Breast epithelium (tissue), 3 donors: Measurements from ENCODE around the gene ADD3.

Source experiments
- POLR2A ChIP-seq: fragments of 450-650 bp; IDR thresholded peaks from one replicate; pipeline ENCODE4 v1.6.1; 2016; ENCODE audit warnings: antibody characterized with exemption, mild to moderate bottlenecking, moderate library complexity
- POLR2AphosphoS5 ChIP-seq, 3 donors: sonication (generic); formaldehyde crosslinking; IDR thresholded peaks; one replicate each; pipeline ENCODE4 v1.6.1; 2017; ENCODE audit warnings: antibody characterized with exemption in 3 of 3
- TF ChIP-seq, protein P1 (sequence below), 3 donors: fragments of 450-650 bp; IDR thresholded peaks; one replicate each; pipeline ENCODE4 v1.5.1; 2016 to 2017; ENCODE audit warnings: antibody characterized with exemption in 3 of 3, mild to moderate bottlenecking in 3 of 3, moderate library complexity in 3 of 3

DNA sequence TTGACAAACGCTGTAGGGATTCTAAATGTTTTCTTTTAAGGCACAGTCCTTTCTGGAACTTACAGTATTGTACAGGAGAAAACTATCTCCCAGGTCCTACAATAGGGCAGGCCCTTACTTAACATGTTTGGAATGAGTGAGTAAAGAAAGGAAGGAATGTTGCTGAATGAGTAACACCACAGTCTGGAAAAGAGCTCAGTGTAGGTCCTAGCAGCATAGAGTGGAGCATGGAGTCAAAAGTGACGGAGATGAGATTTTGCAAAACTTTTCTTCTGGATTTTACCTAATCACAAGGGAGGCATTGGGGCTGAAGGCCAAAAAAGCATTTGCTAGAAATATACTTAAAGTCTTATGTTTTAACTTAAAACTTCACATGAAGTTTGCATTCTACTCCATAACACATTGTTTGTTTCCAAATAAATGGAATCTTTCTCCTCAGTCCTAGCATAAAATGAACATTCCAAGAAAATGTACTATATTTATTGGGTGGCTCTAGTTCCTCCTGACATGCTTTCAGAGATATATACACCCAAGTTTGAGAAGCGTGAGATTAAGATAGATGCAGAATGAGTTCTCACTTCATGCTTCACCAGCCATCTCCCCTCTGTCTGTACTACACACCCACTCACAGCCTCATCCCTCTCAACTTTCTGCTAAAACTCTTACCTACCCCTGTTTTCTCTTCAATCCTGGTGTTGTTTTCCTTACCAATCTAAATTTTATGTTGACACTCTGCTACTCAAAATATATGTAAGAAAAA, 20.2 kb upstream of the ADD3 start:
- TF ChIP-seq POLR2A (no peak), POLR2AphosphoS5 (IDR thresholded peaks at IDR 0.05) (no peak)
- TF ChIP-seq, protein P1, sequence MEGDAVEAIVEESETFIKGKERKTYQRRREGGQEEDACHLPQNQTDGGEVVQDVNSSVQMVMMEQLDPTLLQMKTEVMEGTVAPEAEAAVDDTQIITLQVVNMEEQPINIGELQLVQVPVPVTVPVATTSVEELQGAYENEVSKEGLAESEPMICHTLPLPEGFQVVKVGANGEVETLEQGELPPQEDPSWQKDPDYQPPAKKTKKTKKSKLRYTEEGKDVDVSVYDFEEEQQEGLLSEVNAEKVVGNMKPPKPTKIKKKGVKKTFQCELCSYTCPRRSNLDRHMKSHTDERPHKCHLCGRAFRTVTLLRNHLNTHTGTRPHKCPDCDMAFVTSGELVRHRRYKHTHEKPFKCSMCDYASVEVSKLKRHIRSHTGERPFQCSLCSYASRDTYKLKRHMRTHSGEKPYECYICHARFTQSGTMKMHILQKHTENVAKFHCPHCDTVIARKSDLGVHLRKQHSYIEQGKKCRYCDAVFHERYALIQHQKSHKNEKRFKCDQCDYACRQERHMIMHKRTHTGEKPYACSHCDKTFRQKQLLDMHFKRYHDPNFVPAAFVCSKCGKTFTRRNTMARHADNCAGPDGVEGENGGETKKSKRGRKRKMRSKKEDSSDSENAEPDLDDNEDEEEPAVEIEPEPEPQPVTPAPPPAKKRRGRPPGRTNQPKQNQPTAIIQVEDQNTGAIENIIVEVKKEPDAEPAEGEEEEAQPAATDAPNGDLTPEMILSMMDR (IDR thresholded peaks at IDR 0.05), result no peak
